ENCODE results near the gene STX10.
"Not testable (repeated sequence)": the region's sequence is repeated elsewhere in the genome, so short reads cannot be mapped to it uniquely, and the experiment has no call there.

STX10 gene, protein sequence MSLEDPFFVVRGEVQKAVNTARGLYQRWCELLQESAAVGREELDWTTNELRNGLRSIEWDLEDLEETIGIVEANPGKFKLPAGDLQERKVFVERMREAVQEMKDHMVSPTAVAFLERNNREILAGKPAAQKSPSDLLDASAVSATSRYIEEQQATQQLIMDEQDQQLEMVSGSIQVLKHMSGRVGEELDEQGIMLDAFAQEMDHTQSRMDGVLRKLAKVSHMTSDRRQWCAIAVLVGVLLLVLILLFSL

DNA sequence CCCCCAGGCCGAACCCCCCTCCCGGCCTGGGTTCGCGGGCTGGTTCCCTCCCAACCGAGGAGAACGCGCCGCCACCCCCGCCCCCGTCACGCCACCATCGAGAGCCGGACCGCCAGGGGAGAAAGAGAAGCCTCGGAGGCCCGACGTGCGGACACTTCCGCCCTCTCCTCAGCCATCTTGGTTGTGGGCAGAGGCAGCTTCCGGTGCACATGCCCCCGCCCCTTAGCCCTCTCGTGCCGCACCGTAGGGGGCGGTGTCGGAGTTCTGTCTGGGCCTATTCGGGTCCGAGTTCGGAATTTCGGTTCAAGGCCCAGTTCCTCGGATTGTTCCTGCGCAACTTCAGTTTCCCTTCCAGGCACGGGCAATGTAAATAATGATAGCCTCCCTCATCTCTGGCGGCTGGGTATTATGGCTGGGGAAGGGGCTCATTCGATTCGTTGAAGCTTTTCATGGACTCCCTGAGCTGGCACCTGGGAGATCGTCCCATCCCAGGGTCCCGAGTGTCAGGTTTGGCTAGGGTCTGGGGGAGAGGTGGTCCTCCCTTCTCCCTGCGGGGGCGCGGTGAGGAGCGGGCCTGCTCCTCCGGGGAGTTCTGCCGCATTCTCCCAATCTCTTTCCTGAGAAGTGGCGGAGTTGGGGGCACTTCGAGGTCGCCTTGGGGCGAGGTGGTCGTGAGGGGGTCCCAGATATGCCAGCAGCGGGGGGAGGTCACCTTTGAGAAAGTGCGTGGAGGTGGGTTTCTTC, at the start of gene STX10, which contains the start of gene IER2:
Gene STX10 (minus strand): TSS at position 189 of the 744 bp plus-strand sequence. CDS start 202 bp downstream, outside the sequence.
Gene IER2 (plus strand): TSS at position 225 of the 744 bp plus-strand sequence. CDS start 2,776 bp downstream, outside the sequence.
- peak; percentile 89 for DNase-seq (ENCODE audit: low read depth)

DNA sequence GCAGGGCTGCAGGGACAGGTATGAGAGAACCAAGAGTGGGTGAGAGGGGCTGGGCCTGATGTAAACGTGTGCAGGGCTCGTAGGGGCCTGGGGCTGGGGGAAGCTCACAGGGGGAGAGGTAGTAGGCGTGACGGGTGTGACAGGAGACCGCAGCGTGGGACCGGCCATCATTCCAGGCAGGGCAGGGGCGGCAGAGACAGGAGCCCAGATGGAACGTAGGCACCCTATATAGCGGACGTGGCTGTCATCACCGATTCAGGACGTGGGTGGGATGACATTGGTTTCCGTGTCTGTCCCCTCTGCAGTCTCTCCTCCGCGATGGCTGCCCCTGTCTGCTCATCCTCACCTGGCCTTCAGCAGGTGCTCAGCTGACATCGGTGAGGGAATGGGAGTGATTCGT, 48.5 kb upstream of the STX10 start:
- DNase-seq (ENCODE audit: low read depth) = no peak

DNA sequence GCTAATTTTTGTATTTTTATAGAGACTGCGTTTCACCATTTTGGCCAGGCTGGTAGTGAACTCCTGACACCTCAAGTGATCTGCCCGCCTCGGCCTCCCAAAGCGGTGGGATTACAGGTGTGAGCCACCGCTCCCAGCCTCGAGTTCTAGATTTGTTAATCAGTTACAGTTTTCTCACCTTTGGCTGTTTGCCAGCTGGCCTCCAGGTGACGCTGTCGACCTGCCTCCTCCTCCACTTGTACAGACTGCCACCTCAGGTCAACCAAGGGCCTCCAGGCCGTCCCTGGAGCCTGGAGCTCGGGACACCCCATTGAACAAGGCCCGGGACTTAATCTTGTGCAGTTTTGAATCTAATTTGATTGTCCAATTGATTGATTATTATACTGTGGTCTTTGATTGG, 45.5 kb upstream of the STX10 start:
- DNase-seq (ENCODE audit: low read depth) = peak; percentile 31

DNA sequence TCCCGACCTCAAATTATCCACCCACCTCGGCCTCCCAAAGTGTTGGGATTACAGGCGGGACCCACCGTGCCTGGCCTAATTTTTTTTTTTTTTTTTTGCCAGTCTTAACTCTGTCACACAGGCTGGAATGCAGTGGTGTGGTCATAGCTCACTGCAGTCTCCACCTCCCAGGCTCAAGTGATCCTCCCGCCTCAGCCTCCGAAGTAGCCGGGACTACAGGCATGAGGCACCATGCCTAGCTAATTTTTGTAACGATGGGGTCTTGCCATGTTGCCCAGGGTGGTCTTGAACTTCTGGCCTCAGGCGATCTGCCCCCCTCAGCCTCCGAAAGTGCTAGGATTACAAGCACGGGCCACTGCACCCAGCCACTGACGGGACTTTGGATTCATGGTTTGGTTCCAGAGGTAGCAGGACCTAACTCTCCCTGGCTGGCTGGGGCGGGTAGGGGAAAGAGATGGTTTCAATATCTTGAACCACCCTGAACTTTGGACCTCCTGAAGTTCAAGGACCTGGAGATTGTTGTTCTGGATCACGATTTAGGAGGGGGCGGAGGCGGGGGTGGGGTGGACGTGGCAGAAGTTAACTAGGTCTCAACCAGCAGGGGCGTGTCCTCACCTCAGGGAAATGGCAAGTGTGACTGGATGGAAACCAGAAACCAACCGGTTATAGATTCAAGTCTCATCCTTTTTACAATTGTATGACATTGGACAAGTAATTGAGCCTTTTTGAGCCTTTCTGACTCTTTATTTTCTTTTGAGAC, 40.8 kb upstream of the STX10 start:
- no peak for DNase-seq (ENCODE audit: low read depth)

DNA sequence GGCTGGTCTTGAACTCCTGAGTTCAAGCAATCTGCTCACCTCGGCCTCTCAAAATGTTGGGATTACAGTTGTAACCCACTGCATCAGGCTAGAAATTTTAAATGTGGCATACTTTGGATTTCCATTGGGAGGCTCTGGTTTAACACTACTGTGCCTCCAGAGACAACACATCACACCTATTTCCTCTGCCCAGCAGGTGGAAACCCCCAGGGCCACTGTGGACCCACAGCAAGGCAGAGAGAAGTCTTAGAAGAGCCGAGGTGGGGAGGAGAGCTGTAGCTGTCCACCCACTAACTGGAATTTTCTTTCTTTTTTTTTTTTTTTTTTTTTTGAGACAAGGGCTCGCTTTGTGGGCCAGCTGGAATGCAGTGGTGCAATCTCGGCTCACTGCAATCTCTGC, 39.4 kb upstream of the STX10 start:
- DNase-seq (ENCODE audit: low read depth) = no peak

DNA sequence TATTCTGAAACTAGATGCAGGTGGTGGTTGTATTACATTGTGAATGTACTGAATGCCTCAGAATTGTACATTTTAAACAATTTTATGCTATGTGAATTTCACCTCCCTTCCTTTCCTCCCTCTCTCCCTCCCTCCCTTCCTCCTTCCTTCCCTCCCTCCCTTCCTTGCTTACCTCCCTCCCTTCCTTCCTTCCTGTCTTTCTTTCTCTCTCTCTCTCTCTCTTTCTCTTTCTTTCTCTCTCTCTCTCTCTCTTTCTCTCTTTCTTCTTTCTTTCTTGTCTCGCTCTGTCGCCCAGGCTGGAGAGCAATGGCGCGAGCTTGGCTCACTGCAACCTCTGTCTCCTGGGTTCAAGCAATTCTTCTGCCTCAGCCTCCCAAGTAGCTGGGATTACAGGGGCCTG, 37.2 kb upstream of the STX10 start:
- DNase-seq (ENCODE audit: low read depth) = no peak

DNA sequence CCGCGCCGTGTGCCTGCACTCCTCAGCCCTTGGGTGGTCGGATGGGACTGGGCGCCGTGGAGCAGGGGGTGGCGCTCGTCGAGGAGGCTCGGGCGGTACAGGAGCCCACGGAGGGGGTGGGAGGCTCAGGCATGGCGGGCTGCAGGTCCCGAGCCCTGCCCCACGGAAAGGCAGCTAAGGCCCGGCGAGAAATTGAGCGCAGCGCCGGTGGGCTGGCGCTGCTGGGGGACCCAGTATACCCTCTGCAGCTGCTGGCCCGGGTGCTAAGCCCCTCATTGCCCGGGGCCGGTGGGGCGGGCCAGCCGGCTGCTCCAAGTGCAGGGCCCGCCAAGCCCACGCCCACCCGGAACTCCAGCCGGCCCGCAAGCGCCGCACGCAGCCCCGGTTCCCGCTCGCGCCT, 36.5 kb upstream of the STX10 start:
- not testable (repeated sequence) for DNase-seq (ENCODE audit: low read depth)

DNA sequence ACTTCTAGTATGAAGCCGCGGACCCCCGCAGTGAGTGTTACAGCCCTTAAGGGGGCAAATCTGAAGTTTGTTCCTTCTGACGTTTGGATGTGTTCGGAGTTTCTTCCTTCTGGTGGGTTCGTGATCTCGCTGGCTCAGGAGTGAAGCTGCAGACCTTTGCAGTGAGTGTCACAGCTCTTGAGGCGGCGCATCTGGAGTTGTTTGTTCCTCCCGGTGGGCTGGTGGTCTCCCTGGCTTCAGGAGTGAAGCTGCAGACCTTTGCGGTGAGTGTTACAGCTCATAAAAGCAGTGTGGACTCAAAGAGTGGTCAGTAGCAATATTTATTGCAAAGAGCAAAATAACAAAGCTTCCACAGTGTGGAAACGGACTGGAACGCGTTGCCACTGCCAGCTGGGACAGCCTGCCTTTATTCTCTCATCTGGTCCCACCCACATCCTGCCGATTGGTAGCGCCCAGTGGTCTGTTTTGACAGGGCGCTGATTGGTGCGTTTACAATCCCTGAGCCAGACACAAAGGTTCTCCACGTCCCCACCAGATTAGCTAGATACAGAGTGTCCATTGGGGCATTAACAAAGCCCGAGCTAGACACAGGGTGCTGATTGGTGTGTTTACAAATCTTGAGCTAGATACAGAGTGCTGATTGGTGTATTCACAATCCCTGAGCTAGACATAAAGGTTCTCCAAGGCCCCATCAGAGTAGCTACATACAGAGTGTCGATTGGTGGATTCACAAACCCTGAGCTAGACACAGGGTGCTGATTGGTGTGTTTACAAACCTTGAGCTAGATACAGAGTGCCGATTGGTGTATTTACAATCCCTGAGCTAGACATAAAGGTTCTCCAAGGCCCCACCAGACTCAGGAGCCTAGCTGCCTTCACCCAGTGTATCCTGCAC, 35.8 kb upstream of the STX10 start:
- not testable (repeated sequence) for DNase-seq (ENCODE audit: low read depth)

DNA sequence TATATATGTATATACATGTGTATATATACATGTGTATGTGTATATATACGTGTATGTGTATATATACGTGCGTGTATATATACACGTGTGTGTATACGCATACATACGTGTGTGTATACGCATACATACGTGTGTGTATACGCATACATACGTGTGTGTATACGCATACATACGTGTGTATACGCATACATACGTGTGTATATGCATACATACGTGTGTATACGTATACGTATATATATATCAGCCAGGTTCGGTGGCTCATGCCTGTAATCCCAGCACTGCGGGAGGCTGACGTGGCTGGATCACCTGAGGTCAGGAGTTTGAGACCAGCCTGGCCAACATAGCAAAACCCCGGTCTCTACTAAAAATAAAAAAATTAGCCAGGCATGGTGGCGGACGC, 34.8 kb upstream of the STX10 start:
- DNase-seq (ENCODE audit: low read depth) = not testable (repeated sequence)

DNA sequence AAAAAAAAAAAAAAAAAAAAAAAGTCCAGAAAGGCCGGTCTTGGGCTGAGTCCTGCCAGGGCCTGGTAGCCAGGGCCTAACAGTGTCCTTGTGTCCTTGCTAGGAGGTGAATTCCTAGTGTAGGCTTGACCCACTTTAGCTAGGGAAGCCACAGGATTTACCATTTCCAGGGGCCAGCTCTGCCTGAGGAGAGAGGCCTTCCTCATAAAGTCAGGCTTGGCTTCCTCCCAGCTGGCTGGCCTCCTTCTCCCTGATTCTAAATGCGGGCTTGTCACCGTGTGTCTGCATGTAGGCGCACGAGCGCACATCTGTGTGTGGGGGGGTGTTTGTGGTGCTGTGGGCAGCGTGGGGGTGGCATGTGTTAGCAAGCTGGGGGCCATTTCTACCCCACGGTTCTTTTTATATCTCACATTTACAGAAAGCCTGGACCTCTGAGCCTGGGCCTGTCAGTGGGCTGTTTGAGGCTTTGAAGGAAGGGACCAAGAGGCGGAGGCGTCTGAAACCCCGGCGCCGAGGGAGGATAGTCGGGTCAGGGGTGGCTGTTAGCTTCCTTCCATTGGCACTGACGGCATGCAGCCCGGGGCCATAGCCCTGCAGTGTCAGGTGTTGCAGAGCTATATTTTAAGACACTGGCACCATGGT, 31.7 kb upstream of the STX10 start:
- DNase-seq (ENCODE audit: low read depth) = no peak

DNA sequence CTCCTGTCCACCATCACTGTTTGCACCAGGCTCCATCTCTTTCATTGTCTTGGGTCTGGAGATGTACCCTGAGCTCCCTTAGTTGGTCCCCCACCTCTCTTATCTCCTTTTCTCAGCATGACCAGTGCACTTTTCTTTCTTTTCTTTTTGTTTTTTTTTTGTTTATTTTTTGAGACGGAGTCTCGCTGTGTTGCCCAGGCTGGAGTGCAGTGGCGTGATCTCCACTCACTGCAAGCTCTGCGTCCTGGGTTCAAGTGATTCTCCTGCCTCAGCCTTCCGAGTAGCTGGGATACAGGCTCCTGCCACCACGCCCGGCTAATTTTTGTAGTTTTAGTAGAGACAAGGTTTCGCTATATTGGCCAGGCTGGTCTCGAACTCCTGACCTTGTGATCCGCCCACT, 28.1 kb upstream of the STX10 start:
- not testable (repeated sequence) for DNase-seq (ENCODE audit: low read depth)

DNA sequence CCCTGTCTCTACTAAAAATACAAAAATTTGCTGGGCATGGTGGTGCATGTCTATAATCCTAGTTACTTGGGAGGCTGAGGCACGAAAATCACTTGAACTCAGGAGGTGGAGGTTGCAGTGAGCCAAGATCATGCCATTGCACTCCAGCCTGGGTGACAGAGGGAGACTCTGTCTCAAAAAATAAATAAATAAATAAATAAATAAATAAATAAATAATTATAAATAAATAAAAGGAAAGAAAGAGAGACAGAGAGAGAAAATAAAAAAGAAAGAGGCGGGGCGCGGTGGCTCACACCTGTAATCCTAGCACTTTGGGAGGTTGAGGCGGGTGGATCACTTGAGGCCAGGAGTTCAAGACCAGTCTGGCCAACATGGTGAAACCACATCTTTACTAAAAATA, 27.4 kb upstream of the STX10 start:
- not testable (repeated sequence) for DNase-seq (ENCODE audit: low read depth)

DNA sequence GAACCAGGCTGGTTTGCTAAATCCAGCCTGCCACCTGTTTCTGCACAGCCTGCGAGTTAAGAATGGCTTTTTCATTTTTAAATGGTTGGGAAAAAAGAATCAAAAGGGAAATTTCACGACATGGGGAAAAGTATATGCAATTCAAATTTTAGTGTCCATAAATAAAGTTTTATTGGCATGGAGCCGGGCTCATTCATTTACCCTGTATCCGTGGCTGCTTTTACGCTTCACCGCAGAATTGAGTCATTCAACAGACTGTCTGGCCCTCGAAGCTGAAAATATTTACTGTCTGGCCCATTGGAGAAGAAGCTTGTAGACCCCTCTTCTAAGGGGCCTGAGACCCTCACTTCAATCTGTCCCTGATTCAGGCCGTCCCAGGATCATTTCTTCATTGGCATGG, 26.2 kb upstream of the STX10 start:
- DNase-seq (ENCODE audit: low read depth) = no peak

DNA sequence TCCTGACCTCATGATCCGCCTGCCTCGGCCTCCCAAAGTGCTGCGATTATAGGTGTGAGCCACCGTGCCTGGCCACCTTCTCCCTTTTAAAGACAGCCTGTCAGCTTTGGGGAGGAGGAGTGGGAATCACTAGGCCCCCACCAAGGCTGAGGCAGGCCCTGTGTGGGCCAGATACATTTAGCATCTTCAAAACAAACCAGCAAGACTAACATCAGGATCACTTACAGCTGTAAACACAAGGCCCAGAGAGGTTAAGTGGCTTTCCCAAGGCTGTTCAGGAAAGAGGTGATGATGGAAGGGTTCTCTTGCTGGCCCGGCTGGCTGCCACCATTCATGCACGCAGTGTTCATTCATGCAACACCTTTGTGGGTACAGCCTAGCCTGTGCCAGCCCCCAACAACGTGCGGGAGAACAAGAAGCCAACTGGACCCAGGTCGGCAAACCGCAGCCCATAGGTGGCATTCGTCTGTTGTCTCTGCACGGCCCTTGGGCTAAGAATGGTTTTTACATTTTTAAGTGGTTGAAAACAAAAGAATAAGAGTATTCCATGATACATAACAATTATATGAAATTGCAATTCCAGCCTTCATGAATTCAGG, 23.1 kb upstream of the STX10 start:
- no peak for DNase-seq (ENCODE audit: low read depth)

DNA sequence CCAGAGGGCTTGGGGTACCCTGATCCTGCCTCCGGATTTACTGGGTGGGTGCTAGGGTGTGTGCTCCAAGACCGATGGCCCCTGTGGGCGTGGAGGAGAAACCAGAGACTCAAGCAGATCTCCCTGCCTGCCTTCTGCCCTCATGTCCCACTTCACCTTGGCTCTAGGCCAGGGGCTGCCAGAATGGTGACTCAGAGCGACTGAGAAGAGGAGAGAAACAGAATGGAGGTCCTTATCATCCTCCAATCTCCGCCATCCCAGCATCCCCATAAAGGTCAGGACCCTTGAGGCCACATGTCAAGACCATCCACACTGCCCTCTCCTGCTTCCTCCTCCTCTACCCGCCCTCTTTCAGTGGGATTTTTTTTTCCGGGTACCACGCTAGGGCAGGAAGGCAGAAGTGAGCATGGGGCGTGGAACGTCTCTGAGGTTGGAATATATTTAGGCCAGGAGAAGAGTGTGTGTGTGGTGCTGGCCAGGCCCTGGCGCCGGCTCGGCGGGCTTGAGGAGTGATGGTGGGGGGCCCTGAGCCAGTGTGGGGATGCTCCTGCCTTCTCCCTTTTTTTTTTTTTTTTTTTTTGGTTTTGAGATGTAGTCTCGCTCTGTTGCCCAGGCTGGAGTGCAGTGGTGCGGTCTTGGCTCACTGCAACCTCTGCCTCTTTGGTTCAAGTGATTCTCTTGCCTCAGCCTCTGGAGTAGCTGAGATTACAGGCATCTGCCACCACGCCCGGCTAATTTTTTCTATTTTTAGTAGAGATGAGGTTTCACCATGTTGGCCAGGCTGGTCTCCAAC, 22.4 kb upstream of the STX10 start:
- DNase-seq (ENCODE audit: low read depth) = peak; percentile 77

DNA sequence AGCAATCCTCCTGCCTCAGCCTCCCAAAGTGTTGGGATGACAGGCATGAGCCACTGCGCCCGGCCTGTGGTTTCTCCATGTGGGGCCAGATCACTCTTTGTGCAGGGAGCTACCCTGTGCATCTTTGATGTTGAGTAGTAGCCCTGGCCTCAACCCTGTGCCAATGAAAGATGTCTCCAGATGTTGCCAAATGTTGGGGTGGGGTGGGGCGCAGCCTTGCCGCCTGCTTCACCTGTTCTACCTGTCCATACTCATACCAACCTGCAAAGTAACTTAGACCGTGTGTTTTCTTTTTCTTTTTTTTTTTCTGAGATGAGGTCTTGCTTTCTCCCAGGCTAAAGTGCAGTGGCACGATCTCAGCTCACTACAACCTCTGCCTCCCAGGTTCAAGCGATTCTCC, 21.0 kb upstream of the STX10 start:
- no peak for DNase-seq (ENCODE audit: low read depth)

DNA sequence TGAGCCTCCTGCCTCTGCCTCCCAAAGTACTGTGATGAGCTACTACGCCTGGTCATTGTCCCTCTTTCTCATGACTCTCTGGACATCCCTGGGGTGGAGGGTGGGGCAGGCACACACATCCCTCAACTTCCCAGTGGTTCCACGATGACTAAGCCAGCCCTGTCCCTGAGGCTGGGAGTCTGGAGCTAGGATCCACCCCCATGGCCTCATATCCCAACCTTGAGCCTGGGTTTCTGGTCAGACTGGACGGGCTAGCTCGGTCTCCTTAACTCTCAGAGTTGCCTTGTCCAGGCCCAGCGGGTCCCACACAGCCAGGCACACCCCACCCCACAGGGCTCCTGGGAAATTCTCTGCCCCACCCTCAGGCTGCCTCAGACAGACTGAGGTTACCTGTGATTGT, 19.6 kb upstream of the STX10 start:
- DNase-seq (ENCODE audit: low read depth) = no peak

DNA sequence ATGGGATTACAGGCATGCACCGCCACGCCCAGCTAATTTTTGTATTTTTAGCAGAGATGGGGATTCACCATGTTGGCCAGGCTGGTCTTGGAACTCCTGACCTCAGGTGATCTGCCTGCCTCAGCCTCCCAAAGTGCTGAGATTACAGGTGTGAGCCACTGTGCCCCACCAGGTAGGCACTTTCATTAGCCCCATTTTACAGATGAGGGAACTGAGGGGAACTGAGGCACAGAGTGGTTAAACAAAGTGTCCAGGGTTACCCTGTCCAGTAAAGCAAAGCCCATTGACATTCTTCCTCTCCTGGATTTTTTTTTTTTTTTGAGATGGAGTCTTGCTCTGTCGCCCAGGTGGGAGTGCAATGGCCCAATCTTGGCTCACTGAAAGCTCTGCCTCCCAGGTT, 16.0 kb upstream of the STX10 start:
- DNase-seq (ENCODE audit: low read depth) = not testable (repeated sequence)

DNA sequence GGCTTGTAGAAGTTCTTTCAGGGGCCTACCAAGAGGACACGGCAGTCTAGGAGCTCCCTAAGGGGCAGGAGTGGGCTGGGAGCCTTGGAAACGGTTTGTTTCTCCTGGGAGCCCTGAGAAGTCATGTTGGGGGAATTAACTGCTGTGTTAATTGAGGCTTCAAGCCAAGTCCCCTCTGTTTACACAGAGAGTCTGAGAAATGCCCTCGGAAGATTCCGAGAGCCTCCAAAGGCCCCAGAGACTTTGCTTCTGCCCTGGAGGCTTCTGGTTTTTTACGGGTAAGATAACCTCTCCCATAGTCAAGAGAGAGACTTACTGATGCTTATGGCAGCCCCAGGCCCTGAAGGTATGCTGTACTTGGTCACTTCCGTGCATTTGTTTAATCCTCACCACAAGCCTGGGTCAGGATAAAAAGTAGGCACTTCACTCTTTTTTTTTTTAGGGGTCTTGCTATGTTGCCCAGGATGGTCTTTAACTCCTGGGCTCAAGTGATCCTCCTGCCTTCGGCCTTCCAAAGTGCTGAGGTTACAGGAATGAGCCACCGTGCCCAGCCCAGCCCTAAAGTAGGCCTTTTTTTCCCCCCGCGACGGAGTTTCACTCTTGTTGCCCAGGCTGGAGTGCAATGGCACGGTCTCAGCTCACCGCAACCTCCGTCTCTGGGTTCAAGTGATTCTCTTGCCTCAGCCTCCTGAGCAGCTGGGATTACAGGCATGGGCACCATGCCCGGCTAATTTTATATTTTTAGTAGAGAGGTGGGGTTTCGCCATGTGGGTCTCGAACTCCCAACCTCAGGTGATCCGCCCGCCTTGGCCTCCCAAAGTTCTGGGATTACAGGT, 15.2 kb upstream of the STX10 start:
- no peak for DNase-seq (ENCODE audit: low read depth)

All from stimulated activated CD8-positive, alpha-beta memory T cell treated with anti-CD3 and anti-CD28 coated beads, Interleukin-15, amount 100 ng/mL, for 1 hour (primary cell).